GM04504 (cell line): ENCODE data around the gene PEAK1.

Experiments
- DNase-seq: peaks from one replicate; pipeline ENCODE4 v3.0.0-alpha.2; 2012; ENCODE audit warnings: low read depth

Gene PEAK1

GRCh38 chr15:77398927-77399326 lies 21.0 kb downstream of the PEAK1 start:
- no peak for DNase-seq

DNA sequence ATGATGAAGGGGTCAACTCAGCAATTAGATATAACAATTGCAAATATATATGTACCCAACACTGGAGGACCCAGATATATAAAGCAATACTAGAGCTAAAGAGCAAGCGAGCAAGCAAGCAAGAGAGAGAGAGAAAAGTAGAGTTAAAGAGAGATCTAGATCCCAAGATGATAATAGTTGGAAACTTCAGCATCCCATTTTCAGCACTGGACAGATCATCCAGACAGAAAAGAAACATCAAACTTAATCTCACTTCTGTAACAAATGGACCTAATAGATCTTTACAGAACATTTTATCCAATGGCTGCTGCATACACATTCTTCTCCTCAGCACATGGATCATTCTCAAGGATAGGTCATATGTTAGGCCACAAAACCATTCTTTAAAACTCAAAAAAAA lies 23.2 kb downstream of the PEAK1 start:
- DNase-seq, result no peak

DNA sequence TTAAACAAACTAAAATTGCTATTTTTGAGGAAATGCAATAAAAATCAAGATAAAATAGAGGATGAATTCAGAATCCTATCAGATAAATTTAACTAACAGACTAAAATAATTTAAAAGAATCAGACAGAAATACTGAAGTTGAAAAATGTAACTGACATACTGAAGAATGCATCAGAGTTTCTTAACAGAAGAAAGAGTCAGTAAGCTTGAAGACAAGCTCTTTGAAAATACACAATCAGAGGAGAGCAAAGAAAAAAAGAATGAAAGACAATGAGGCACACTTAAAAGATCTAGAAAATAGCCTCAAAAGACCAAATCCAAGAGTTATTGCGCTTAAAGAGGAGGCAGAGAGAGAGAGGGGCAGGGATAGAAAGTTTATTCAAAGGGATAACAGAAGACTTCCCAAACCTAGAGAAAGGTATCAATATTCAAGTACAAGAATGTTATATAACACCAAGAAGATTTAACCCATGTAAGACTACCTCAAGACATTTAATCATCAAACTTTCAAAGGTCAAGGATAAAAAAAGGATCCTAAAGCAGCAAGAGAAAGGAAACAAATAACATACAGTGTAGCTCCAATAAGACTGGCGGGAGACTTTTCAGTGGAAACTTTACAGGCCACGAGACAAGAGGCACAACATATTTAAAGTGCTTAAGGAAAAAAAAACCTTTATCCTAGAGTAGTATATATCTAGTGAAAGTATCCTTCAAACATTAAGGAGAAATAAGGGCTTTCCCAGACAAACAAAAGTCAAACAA lies 24.7 kb downstream of the PEAK1 start:
- DNase-seq, result no peak

DNA sequence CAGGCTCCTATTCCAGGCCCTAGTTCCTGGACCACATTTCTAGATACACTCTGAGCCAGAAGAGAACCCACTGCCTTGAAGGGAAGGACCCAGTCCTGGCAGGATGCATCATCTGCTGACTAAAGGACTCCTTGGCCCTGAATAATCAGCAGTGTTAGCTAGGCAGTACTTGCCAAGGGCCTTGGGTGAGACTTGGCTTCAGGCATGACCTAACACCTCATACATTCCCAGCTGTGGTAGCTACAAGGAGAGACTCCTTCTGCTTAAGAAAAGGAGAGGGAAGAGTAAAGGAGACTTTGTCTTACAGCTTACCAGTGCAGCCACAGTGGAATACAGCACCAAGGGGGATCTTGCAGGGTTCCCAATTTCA lies 26.4 kb downstream of the PEAK1 start:
- no peak for DNase-seq

DNA sequence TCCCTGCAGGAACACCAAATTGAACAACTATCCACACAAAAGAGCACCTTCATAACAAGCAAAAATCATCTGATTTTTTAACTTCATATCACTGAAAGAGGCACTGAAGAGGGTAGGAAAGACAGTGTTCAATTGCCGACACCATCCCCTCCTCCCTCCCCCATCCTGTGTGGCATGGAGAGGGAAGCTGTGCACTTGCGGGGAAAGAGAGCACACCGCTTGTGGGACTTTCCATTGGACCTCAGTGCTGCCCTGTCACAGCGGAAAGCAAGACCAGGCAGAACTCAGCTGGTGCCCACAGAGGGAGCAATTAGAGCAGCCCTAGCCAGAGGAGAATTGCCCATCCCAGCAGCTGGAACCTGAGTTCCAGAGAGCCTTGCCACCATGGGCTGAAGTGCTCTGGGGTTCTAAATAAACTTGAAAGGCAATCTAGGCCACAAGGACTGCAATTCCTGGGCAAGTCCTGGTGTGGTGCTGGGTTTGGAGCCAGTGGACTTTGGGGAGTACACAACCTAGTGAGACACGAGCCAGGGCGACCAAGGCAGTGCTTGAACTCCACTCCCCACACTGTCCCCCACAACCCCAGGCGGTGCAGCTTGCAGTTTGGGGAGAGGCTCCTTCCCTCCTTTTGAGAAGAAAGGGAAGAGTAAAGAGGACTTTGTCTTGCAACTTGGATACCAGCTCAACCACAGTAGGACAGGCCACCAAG lies 27.0 kb downstream of the PEAK1 start:
- DNase-seq, result no peak

GRCh38 chr15:77391372-77391951 lies 28.4 kb downstream of the PEAK1 start:
- DNase-seq, result no peak

DNA sequence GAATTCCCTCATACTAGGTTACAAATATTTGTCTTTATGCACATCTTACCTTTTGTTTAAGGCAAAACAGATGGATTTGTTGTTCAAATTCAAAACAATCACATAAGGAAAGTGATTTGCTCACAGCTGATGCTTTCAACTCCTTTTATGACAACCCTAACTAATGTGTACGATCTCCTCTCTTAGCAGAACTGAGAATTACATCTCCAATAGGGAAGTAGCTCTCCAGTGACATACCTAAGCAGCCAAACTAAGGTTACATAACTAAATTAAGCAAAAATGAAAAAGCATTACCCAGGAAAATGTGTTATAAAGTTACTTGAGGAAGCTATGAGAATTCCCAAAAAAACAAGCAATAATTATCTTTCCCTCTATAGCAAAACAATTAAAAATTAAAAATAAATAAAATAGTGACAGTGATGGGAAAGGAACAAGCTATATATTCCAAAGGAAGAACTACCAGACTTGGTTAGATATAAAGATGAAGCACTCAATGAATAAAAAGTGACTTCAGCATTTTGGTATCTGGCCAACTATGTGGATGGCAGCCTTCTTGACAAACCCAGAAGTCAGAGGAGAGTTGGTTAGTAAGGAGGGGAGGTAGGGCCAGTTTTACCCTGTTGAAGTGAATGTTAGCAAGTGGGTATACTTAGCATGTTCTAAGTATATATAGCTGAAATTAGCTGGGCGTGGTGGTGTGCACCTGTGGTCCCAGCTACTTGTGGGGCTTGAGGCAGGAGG lies 32.4 kb downstream of the PEAK1 start:
- no peak for DNase-seq

DNA sequence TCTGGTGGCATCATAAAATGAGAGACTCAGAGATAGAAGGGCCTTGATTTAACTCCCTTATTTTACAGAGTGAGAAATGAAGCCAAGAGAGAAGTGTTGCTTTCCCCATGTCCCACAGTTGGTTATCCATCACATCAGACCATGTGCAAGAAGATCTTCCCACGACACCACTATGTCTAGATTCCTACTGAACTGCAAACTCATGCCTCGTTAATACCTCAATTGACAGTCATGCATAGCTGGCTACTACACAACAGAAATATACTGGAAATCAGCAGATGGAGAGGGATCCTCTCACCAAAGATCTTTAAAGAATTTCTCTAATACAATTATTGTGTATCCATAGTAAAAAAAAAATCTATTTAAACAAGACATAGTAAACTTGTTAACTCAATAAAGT lies 33.3 kb downstream of the PEAK1 start:
- no peak for DNase-seq

DNA sequence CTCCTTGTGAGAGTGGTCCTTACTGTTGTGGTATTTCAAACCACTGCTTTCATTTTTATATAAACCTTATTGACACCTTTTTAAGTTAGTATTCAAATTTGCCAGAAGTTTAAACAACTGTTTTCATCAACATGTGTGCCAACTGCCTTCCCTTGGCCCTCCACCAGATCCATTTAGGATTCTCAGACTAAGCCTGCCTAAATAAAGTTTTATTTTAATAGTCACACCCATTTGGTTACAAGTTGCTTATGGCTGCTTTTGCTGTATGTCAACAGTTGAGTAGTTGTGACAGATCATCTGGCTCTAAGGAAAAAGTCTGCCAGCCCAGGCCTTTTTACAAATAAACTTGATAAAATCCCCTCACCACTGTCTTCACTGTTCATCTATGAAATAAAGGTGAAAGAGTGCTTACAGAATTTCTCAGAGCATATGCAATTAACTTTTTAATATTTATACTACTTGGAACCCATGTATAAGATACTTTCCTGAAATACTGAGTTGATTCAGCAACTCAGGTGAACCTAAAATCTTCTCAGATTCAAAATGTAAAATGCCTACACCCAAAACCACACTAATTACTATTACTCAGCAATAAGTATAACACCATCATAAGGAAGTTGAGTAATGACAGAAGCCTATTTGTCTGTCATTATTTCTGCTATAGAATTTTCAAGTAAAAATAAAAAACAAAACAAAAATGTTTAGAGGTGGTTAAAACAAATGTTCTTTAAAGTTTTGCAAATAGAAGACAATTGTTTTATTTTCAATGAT lies 35.1 kb downstream of the PEAK1 start:
- DNase-seq, result no peak

GRCh38 chr15:77384086-77384485 lies 35.8 kb downstream of the PEAK1 start:
- DNase-seq, result no peak

- no peak for DNase-seq
These were observed 39.9 kb downstream of the PEAK1 start for GRCh38 chr15:77380033-77380432.

DNA sequence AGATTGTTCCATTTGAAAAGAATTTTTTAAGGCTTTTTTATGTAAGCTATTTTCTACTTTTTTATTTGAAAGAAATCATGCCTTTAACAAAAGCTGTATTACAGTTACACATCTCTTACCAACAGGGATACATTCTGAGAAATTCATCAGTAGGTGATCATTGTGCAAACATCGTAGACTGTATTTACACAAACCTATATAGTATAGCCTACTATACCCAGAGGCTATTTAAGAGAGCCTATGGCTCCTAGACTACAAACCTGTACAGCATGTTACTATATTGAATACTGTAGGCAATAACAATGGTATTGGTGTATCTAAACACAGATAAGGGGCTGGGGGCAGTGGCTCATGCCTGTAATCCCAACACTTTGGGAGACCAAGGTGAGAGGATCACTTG lies 43.1 kb downstream of the PEAK1 start:
- no peak for DNase-seq

- no peak for DNase-seq
These were observed 44.8 kb downstream of the PEAK1 start for GRCh38 chr15:77375133-77375532.

GRCh38 chr15:77373441-77373840 lies 46.5 kb downstream of the PEAK1 start:
- DNase-seq, result no peak

- no peak for DNase-seq
These were observed 47.9 kb downstream of the PEAK1 start for GRCh38 chr15:77371850-77372563.

DNA sequence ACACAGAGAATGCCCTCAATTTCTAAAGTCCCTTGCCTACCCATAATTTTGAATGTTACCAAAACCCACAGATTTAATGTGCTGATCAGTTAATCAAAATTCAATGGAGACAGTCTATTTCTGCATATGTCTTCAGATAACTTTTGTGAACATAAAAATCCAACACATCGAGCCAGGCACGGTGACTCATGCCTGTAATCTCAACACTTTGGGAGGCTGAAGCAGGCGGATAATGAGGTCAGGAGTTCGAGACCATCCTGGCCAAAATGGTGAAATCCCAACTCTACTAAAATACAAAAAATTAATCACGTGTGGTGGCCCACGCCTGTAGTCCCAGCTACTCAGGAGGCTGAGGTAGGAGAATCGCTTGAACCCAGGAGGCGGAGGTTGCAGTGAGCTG lies 49.3 kb downstream of the PEAK1 start:
- no peak for DNase-seq

- DNase-seq, result no peak
These were observed 50.7 kb downstream of the PEAK1 start for GRCh38 chr15:77369168-77369567.

DNA sequence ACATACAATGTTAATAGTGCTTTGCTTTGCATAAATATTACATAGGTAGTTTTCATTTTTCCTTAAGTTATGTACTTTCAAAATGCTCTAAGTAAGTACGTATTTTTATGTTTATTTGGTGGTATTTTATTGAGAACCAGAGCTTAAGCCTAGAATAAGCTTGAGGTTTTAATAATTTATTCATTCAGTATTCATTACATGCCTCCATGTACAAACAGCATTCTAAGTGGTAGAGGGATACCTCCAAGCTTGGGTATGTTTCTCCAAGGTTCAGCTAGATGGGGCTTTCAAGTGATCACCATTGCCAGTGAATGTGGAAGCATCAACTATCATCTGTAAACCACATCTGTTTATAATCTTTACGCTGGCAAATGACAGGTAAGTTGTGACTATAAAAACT lies 52.3 kb downstream of the PEAK1 start:
- no peak for DNase-seq

DNA sequence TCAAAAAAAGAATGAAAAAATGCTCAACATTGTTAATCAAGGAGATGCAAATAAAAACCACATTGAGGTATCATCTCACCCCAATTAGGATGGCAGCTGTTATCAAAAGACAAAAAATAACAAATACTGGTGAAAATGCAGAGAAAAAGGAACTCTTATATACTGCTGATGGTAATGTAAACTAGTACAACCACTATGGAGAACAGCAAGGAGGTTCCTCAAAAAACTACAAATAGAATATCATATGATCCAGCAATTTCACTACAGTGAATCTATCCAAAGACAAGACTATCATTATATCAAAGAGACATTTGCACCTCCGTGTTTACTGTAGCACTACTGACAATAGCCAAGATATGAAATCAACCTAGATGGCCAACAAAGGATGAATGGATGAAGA lies 58.4 kb downstream of the PEAK1 start:
- no peak for DNase-seq

DNA sequence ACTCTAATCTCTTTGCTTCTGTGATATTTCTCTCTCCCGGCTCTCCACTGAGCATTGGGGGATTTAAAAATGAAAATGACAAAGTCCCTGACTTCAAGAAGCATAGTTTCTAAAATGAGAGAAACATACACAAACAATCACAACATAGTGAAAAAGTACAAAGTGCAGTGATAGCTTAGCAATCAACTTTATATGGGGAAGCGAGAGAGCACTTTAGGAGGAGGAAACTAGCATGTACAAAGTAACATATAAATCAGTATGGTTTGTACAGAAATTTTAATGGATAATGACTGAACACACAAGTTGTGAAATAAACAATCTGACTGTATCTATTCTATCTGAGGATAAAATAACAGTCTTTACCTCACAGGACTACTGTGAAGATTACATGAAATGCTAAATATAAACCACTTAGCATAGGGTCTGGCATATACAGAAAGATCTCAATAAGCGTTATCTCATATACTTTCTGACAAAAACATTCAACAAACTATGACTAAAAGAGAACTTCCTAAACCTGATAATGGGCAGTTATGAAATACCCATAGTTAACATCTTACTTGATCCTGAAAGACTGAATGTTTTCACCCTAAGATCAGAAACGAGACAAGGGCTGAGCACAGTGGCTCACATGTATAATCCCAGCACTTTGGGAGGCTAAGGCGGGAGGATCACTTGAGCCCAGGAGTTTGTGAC lies 61.2 kb downstream of the PEAK1 start:
- DNase-seq, result no peak

- DNase-seq, result no peak
These were observed 63.6 kb downstream of the PEAK1 start for GRCh38 chr15:77356305-77356704.
